ENCODE data around the gene XAGE5. TPM values are rescaled to one million over a fixed set of nuclear protein-coding genes. Genes with fewer than 3 reads are reported as not detected.

The XAGE5 gene
- total and polyA plus RNA-seq, 2 of the 4 experiments (the other 2 are of a cell fraction), result not detected

- H3K9me1 ChIP-seq (ENCODE audit: insufficient read depth, low read length), result no peaks in the 10 kb centered on the region
- no peaks in the 10 kb centered on the region for H4K20me1 ChIP-seq (ENCODE audit: insufficient read depth, low read length)
- no peak overlapping the region for H4K8ac ChIP-seq (ENCODE audit: low read depth in 2 of 2, low read length in 2 of 2)
- no peak overlapping the region for H4K5ac ChIP-seq (ENCODE audit: low read depth, low read length)
- H2AK9ac ChIP-seq (replicated peaks; ENCODE audit: low read depth, low read length, poor library complexity), result no peak overlapping the region
- dilution Hi-C loops (cut with HindIII; ENCODE audit: low sequenced_read_pairs, unreplicated experiment) (no loop called here), intact Hi-C loops (cut with micrococcal nuclease) (no loop called here), in situ Hi-C loops (cut with MboI; ENCODE audit: low sequenced_read_pairs) (no loop called here)
- H3K4me1 ChIP-seq (ENCODE audit: control insufficient read depth, insufficient read depth, low read length), result no peaks in the 10 kb centered on the region
- BruUV-seq (replicated peaks), result no TSS peak
- TF ChIP-seq POLR2A (IDR thresholded peaks at IDR 0.05; ENCODE audit: low read depth, low read length) (no peak), FOS (IDR thresholded peaks at IDR 0.05; ENCODE audit: low read depth, low read length) (no peak), RCOR1 (IDR thresholded peaks at IDR 0.05; ENCODE audit: insufficient replicate concordance, low read length) (no peak), SMC3 (IDR thresholded peaks at IDR 0.05; ENCODE audit: low read depth, low read length) (no peak), ELK1 (IDR thresholded peaks at IDR 0.05; ENCODE audit: borderline replicate concordance, low read depth, low read length) (no peak), RFX5 (IDR thresholded peaks at IDR 0.05; ENCODE audit: low read depth, low read length) (no peak), BHLHE40 (IDR thresholded peaks at IDR 0.05; ENCODE audit: low read depth, low read length) (no peak), CTCF (conservative IDR thresholded peaks at IDR 0.05; ENCODE audit: low read depth, low read length) (no peak), CHD1 (IDR thresholded peaks at IDR 0.05; ENCODE audit: low read depth, low read length) (no peak), USF2 (IDR thresholded peaks at IDR 0.05; ENCODE audit: low read depth, low read length) (no peak), CEBPB (IDR thresholded peaks at IDR 0.05; ENCODE audit: low read depth, low read length) (no peak), MXI1 (IDR thresholded peaks at IDR 0.05; ENCODE audit: borderline replicate concordance, low read depth, low read length) (no peak), MAFK (IDR thresholded peaks at IDR 0.05; ENCODE audit: low read depth, low read length) (no peak)
- no peak overlapping the region for H3K4me3 ChIP-seq (ENCODE audit: insufficient read depth, low read depth, low read length)
- H2BK120ac ChIP-seq (ENCODE audit: low read depth, low read length), result no peak overlapping the region
- H3K14ac ChIP-seq (replicated peaks; ENCODE audit: low read depth, low read length), result no peak overlapping the region
- H2BK15ac ChIP-seq (ENCODE audit: low read depth, low read length), result no peak overlapping the region
- no peak for DNase-seq
- no peak overlapping the region for H3K18ac ChIP-seq (ENCODE audit: low read depth, low read length)
- no peak overlapping the region for H3K9ac ChIP-seq (ENCODE audit: low read depth, low read length)
- H3K56ac ChIP-seq (ENCODE audit: extremely low read depth, insufficient read depth, low read length), result no peak overlapping the region
- no peak overlapping the region for H2AFZ ChIP-seq (replicated peaks; ENCODE audit: low read length, poor library complexity)
- ChIA-PET POLR2A (ENCODE audit: unreplicated experiment) (no interaction called here), CTCF (no interaction called here)
- H2AK5ac ChIP-seq (ENCODE audit: low read depth, low read length), result no peak overlapping the region
- ATAC-seq (ENCODE audit: low read depth), result no peak
- H3K23ac ChIP-seq (ENCODE audit: low read depth, low read length), result no peak overlapping the region
- no peak overlapping the region for H3K27ac ChIP-seq (ENCODE audit: insufficient read depth, low read length)
- H3K4me2 ChIP-seq (ENCODE audit: low read depth, low read length), result no peak overlapping the region
- no CpG with 5 or more reads among the region's 2 CpGs for WGBS, 2 experiments (ENCODE audit: extremely low coverage in 2 of 2, insufficient read length in 1 of 2)
- no peak overlapping the region for H4K91ac ChIP-seq (ENCODE audit: insufficient read depth, low read depth, low read length)
- H3K9me3 ChIP-seq (ENCODE audit: control insufficient read depth, insufficient read depth, low read length), result 0 out of 2 replicates have a peak, but pooled peaks cover 2% of the 10 kb centered on the region
- H2BK20ac ChIP-seq (ENCODE audit: low read depth, low read length), result no peak overlapping the region
- no peak overlapping the region for H3K4ac ChIP-seq (ENCODE audit: low read depth, low read length)
- no peaks in the 10 kb centered on the region for H3K36me3 ChIP-seq (ENCODE audit: control insufficient read depth, insufficient read depth, low read length)
- peaks cover 3% of the 10 kb centered on the region for H3K27me3 ChIP-seq (ENCODE audit: control insufficient read depth, insufficient read depth, low read length)
- H3K79me1 ChIP-seq (ENCODE audit: low read depth in 1 of 2, low read length in 2 of 2), result no peaks in the 10 kb centered on the region
- no peak overlapping the region for H2BK5ac ChIP-seq (ENCODE audit: low read depth, low read length, poor library complexity, severe bottlenecking)
Observed at GRCh38 chrX:52824608-52825007, 13.5 kb downstream of the XAGE5 start.

Measured in IMR-90 (cell line).